H1 (cell line): ENCODE results near the gene DNASE1. TPM values are rescaled to one million over a fixed set of nuclear protein-coding genes. Genes with fewer than 3 reads are reported as not detected.
A peak's percentile ranks its signal among the peaks of the same experiment; 100 is the strongest.

Experiments
- CTCF ChIA-PET: fragments of 300-600 bp; sonication (Branson Sonifier 250); formaldehyde crosslinking; loops from one replicate; lab custom pipeline; 2021; ENCODE audit not compliant: partially characterized antibody; lab: Charles Lee
- POLR2A ChIA-PET: fragments of 300-600 bp; sonication (Branson Sonifier 250); formaldehyde crosslinking; loops from one replicate; lab custom pipeline; 2021; ENCODE audit warnings: inconsistent platforms; ENCODE audit not compliant: partially characterized antibody; lab: Charles Lee
- DNase-seq, 2 experiments: peaks; one replicate each; pipeline versions ENCODE4 v3.0.0 to v3.0.0-alpha.2; 2010 to 2022; ENCODE audit warnings: low spot score in 2 of 2, low read depth in 1 of 2, mixed read lengths in 1 of 2
- FAIRE-seq: peaks from 2 replicates; lab custom pipeline; 2011; peaks lifted over from hg19 to GRCh38; lab: Jason Lieb, UNC
- H2AFZ ChIP-seq: 2 replicates; pipeline ENCODE4 v1.8.1; 2012; ENCODE audit warnings: low read length, inconsistent platforms
- H2AK5ac ChIP-seq: 2 replicates; pipeline ENCODE4 v1.6.1; 2013; ENCODE audit warnings: low read depth, low read length
- H2BK120ac ChIP-seq: replicated peaks from 2 replicates; pipeline ENCODE3; 2013; ENCODE audit warnings: low read depth, low read length, inconsistent platforms
- H2BK12ac ChIP-seq: 2 replicates; pipeline ENCODE4 v1.6.1; 2013; ENCODE audit warnings: low read depth, low read length
- H2BK15ac ChIP-seq: 2 replicates; pipeline ENCODE4 v1.6.1; 2013; ENCODE audit warnings: low read length
- H2BK20ac ChIP-seq: 2 replicates; pipeline ENCODE4 v1.6.1; 2013; ENCODE audit warnings: low read length
- H2BK5ac ChIP-seq: 2 replicates; pipeline ENCODE4 v1.6.1; 2013; ENCODE audit warnings: low read depth, low read length
- H3K14ac ChIP-seq: 2 replicates; pipeline ENCODE4 v1.6.1; 2013; ENCODE audit warnings: inconsistent platforms; ENCODE audit not compliant: insufficient read length
- H3K18ac ChIP-seq: 2 replicates; pipeline ENCODE4 v1.6.1; 2013; ENCODE audit warnings: low read length; ENCODE audit errors: extremely low read depth
- H3K23ac ChIP-seq: 2 replicates; pipeline ENCODE4 v1.6.1; 2013; ENCODE audit warnings: inconsistent platforms; ENCODE audit not compliant: insufficient read length
- H3K23me2 ChIP-seq: 2 replicates; pipeline ENCODE4 v1.6.1; 2013; ENCODE audit warnings: low read depth, low read length
- H3K27ac ChIP-seq: 2 replicates; pipeline ENCODE4 v1.6.1; 2011; ENCODE audit warnings: low read depth, low read length, inconsistent platforms
- H3K27me3 ChIP-seq, 4 experiments: replicated peaks in 1 of 4; 1 replicate in 1 of 4; 2 replicates in 3 of 4; pipeline versions ENCODE4 v1.6.1 to v1.8.1; 2011 to 2013; ENCODE audit warnings: low read length in 3 of 4, mild to moderate bottlenecking in 3 of 4, inconsistent platforms in 2 of 4, mixed read lengths in 2 of 4, moderate library complexity in 1 of 4; ENCODE audit not compliant: control insufficient read depth in 3 of 4, insufficient read depth in 3 of 4; ENCODE audit errors: extremely low read depth in 1 of 4
- H3K36me3 ChIP-seq, 4 experiments: 2 replicates each; pipeline versions ENCODE4 v1.6.1 to v1.8.1; 2011 to 2013; ENCODE audit warnings: mild to moderate bottlenecking in 4 of 4, low read length in 3 of 4, moderate library complexity in 2 of 4, control low read depth in 1 of 4, inconsistent platforms in 1 of 4; ENCODE audit not compliant: insufficient read depth in 4 of 4, control insufficient read depth in 2 of 4
- H3K4ac ChIP-seq: replicated peaks from 2 replicates; pipeline ENCODE3; 2013; ENCODE audit warnings: low read length, low read depth, mixed read lengths, inconsistent platforms; ENCODE audit not compliant: insufficient read length
- H3K4me1 ChIP-seq, 4 experiments: replicated peaks in 1 of 4; 1 replicate in 1 of 4; 2 replicates in 3 of 4; pipeline versions ENCODE4 v1.6.1 to v1.8.1; 2011 to 2013; ENCODE audit warnings: low read length in 3 of 4, inconsistent platforms in 2 of 4, mixed read lengths in 1 of 4; ENCODE audit not compliant: insufficient read depth in 4 of 4, control insufficient read depth in 3 of 4
- H3K4me2 ChIP-seq, 2 experiments: 2 replicates each; pipeline versions ENCODE4 v1.6.1 to v1.8.1; 2011 to 2013; ENCODE audit warnings: low read depth in 2 of 2, low read length in 2 of 2, control low read depth in 1 of 2, inconsistent platforms in 1 of 2, mild to moderate bottlenecking in 1 of 2; ENCODE audit not compliant: insufficient read depth in 1 of 2
- H3K4me3 ChIP-seq, 4 experiments: fragments of 200-600, 300-600 bp in 1 of 4; sonication (generic), shearing (Covaris generic), sonication (Bioruptor Twin) in 1 of 4; 2 replicates each; pipeline versions ENCODE4 v1.5.1 to v1.8.1; 2011 to 2016; ENCODE audit warnings: low read length in 4 of 4, low read depth in 3 of 4, control low read depth in 2 of 4, inconsistent platforms in 2 of 4, mild to moderate bottlenecking in 2 of 4, mixed read lengths in 1 of 4, moderate library complexity in 1 of 4; ENCODE audit not compliant: insufficient read depth in 2 of 4; ENCODE audit errors: extremely low read depth in 1 of 4
- H3K56ac ChIP-seq: replicated peaks from 2 replicates; pipeline ENCODE3; 2013; ENCODE audit warnings: low read depth, mild to moderate bottlenecking, mixed read lengths, low read length, inconsistent platforms; ENCODE audit not compliant: insufficient read length
- H3K79me1 ChIP-seq: 2 replicates; pipeline ENCODE4 v1.6.1; 2013; ENCODE audit warnings: low read depth, low read length, control low read depth
- H3K79me2 ChIP-seq, 2 experiments: 2 replicates each; pipeline versions ENCODE4 v1.6.1 to v1.8.1; 2012 to 2013; ENCODE audit warnings: low read length in 2 of 2, mild to moderate bottlenecking in 2 of 2, inconsistent platforms in 1 of 2; ENCODE audit not compliant: insufficient read depth in 2 of 2, control insufficient read depth in 1 of 2
- H3K9ac ChIP-seq, 4 experiments: replicated peaks in 1 of 4; 1 replicate in 1 of 4; 2 replicates in 3 of 4; pipeline versions ENCODE4 v1.6.1 to v1.8.1; 2011 to 2013; ENCODE audit warnings: low read depth in 3 of 4, low read length in 3 of 4, control low read depth in 2 of 4, mild to moderate bottlenecking in 2 of 4, moderate library complexity in 2 of 4, inconsistent platforms in 1 of 4; ENCODE audit errors: extremely low read depth in 1 of 4
- H3K9me3 ChIP-seq, 2 experiments: 2 replicates each; pipeline versions ENCODE4 v1.6.1 to v1.8.1; 2012 to 2013; ENCODE audit warnings: mild to moderate bottlenecking in 2 of 2, moderate library complexity in 2 of 2, control low read depth in 1 of 2, inconsistent platforms in 1 of 2, low read depth in 1 of 2, low read length in 1 of 2, mixed read lengths in 1 of 2; ENCODE audit not compliant: insufficient read depth in 2 of 2
- H4K20me1 ChIP-seq, 2 experiments: replicated peaks in 1 of 2; 2 replicates each; pipeline versions ENCODE3 to v1.8.1; 2011 to 2013; ENCODE audit warnings: inconsistent platforms in 2 of 2, low read length in 2 of 2, mild to moderate bottlenecking in 1 of 2; ENCODE audit not compliant: insufficient read depth in 2 of 2, control insufficient read depth in 1 of 2
- H4K5ac ChIP-seq: 2 replicates; pipeline ENCODE4 v1.6.1; 2013; ENCODE audit warnings: low read length, low read depth, mixed read lengths, inconsistent platforms; ENCODE audit not compliant: insufficient read length
- H4K8ac ChIP-seq: 2 replicates; pipeline ENCODE4 v1.8.0; 2013; ENCODE audit warnings: mild to moderate bottlenecking, moderate library complexity, low read length, inconsistent platforms; ENCODE audit not compliant: insufficient read depth; ENCODE audit errors: extremely low read depth
- H4K91ac ChIP-seq: replicated peaks from 2 replicates; pipeline ENCODE3; 2013; ENCODE audit warnings: low read length, mixed read lengths, inconsistent platforms; ENCODE audit not compliant: insufficient read length
- CREB1 ChIP-seq: IDR thresholded peaks from 2 replicates; pipeline ENCODE4 v1.6.1; 2012; ENCODE audit warnings: inconsistent platforms
- EZH2 ChIP-seq: fragments of 200-600 bp; sonication (generic); IDR thresholded peaks from 2 replicates; pipeline ENCODE4 v1.7.1; 2012; ENCODE audit warnings: low read depth, mild to moderate bottlenecking, moderate library complexity, low read length, inconsistent platforms; ENCODE audit not compliant: severe bottlenecking
- FOSL1 ChIP-seq: IDR thresholded peaks from 2 replicates; pipeline ENCODE4 v1.6.1; 2011; ENCODE audit warnings: mild to moderate bottlenecking, low read depth, low read length, moderate library complexity; ENCODE audit not compliant: insufficient read depth
- NANOG ChIP-seq: IDR thresholded peaks from 2 replicates; pipeline ENCODE4 v1.6.1; 2011; ENCODE audit warnings: low read length, low read depth, mild to moderate bottlenecking, inconsistent platforms; ENCODE audit not compliant: insufficient read depth, poor library complexity, severe bottlenecking
- NRF1 ChIP-seq: IDR thresholded peaks from 2 replicates; pipeline ENCODE4 v1.6.1; 2011; ENCODE audit warnings: mild to moderate bottlenecking, low read depth, low read length, improper control_type of control experiment
- POLR2A ChIP-seq, 2 experiments: IDR thresholded peaks; 1 replicate in 1 of 2; 2 replicates in 1 of 2; pipeline ENCODE4 v1.6.1; 2011; ENCODE audit warnings: low read depth in 2 of 2, low read length in 2 of 2, mild to moderate bottlenecking in 2 of 2; ENCODE audit errors: control extremely low read depth in 1 of 2
- SIX5 ChIP-seq: IDR thresholded peaks from 2 replicates; pipeline ENCODE4 v1.6.1; 2011; ENCODE audit warnings: mild to moderate bottlenecking, low read depth, low read length
- SUZ12 ChIP-seq: fragments of 200-600 bp; sonication (generic); IDR thresholded peaks from 2 replicates; pipeline ENCODE4 v1.6.1; 2012; ENCODE audit warnings: mild to moderate bottlenecking, inconsistent platforms, low read length, moderate library complexity, mixed read lengths
- TEAD4 ChIP-seq: IDR thresholded peaks from 2 replicates; pipeline ENCODE4 v1.6.1; 2012; ENCODE audit warnings: low read depth, low read length, inconsistent platforms, mixed read lengths
- WGBS, 2 experiments: shearing (Covaris generic) in 1 of 2; methylation state at CpG; one replicate each; pipeline versions ENCODE4 v1.1.6 to v1.1.7; 2013 to 2015; ENCODE audit warnings: low lambda C conversion rate in 2 of 2, mixed read lengths in 2 of 2, inconsistent platforms in 1 of 2, low coverage in 1 of 2, missing lambda C conversion rate in 1 of 2; ENCODE audit not compliant: insufficient replicate concordance in 2 of 2, insufficient coverage in 1 of 2, insufficient read length in 1 of 2; ENCODE audit errors: extremely low coverage in 1 of 2, missing lambda C conversion rate in 1 of 2; 5-methylcytosine and 5-hydroxymethylcytosine counted together
- polyA plus RNA-seq, 7 experiments: library from polyadenylated mRNA; depleted of rRNA in 3 of 7; stranded (reverse) in 5 of 7; unstranded in 2 of 7; fragments of >200 nt in 5 of 7; fragments of 200-250 nt in 2 of 7; gene quantifications; 1 replicate in 5 of 7; 2 replicates in 1 of 7; 4 replicates in 1 of 7; pipeline versions ENCODE4 v1.2.1 to v1.2.3, GENCODE V29; 2011 to 2013; ENCODE audit warnings: missing spikeins in 2 of 7, mixed read lengths in 2 of 7
- total RNA-seq: library from RNA; stranded (reverse); fragmentation: NEBNext Ultra II Directional; extraction: Animal tissue kit (Norgen Biotek cat#: 25700); gene quantifications from 2 replicates; pipeline ENCODE4 v1.2.1, GENCODE V29; 2021
- TF ChIP-seq, protein P1 (sequence below): IDR thresholded peaks from 2 replicates; pipeline ENCODE4 v1.6.1; 2011; ENCODE audit warnings: low read depth, mild to moderate bottlenecking, low read length; ENCODE audit not compliant: insufficient read depth
- TF ChIP-seq, protein P2 (sequence below): IDR thresholded peaks from 2 replicates; pipeline ENCODE4 v1.6.1; 2012; ENCODE audit warnings: inconsistent platforms

DNASE1 gene
- total and polyA plus RNA-seq, 2 of the 8 experiments (the other 6 are each of a cell fraction or from before 2014, with no cell fraction given), result 11.5 to 16.7 TPM

DNA sequence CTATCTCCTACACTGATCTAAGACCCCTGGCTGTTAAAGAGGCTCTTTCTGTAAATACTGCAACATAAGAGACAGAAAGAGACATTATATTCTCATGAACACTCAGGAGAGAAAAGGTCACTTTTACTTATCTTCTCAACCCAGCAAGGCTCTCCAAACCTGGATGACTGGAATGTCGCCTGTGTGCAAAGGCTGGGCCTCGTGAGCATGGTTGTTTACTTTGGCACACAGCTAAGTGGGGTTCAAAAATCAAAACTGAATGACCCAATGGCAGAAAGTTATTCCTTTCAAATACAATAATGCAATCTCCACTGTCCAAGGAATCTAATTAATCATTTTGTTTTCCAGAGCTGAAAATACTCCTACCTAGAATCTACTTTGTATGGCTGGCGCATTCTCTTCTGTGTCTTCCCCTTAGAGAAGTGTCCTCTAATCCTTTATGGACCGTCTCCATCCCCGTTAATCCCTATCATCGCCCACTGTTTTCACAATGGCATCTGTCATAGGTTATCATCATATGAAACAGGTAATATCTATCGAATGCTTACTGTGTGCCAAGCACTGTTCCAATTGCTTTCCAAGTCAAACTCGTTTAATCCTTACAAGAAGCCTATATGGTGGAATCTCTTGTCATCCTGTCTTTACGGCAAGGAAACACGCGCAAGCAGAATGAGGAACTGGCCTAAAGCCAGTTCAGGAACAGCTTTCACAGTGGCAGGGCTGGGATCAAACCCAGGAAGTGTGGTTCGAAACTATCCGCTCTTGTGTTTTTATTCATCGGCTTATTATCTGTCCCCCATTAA is 44.4 kb upstream of the DNASE1 start:
- no peak overlapping the region for H3K56ac ChIP-seq
- ChIA-PET POLR2A (no interaction called here), CTCF (interaction anchor here (1.1 kb wide), 1 partner anchor 100 kb away, joined by 3 read pairs; no protein-coding TSS in a partner anchor)
- peaks cover 4% of the 10 kb centered on the region; the same call in 1 of the 2 replicates for H3K79me1 ChIP-seq
- peaks cover 0 to 4% (median 0%) of the 10 kb centered on the region in 4 experiments; a peak in 3 of 7 replicates for H3K4me1 ChIP-seq
- H2BK15ac ChIP-seq, result no peak overlapping the region
- no peak overlapping the region for H4K8ac ChIP-seq
- H2BK120ac ChIP-seq, result no peak overlapping the region
- no peak overlapping the region for H2BK5ac ChIP-seq
- H3K18ac ChIP-seq, result no peak overlapping the region
- peaks cover 8 to 29% of the 10 kb centered on the region in 2 experiments for H3K79me2 ChIP-seq
- H2AK5ac ChIP-seq, result no peak overlapping the region
- peaks cover 0 to 6% (median 0%) of the 10 kb centered on the region in 4 experiments; a peak in 3 of 8 replicates for H3K36me3 ChIP-seq
- no peak overlapping the region for H2BK12ac ChIP-seq
- no peak for DNase-seq
- H2BK20ac ChIP-seq, result no peak overlapping the region
- H3K23ac ChIP-seq, result no peak overlapping the region
- H4K20me1 ChIP-seq, result peaks cover 0 to 2% of the 10 kb centered on the region in 2 experiments
- H4K91ac ChIP-seq, result no peak overlapping the region
- FAIRE-seq, result no peak
- H3K23me2 ChIP-seq, result peaks cover 6% of the 10 kb centered on the region; the same call in 1 of the 2 replicates
- H3K4me3 ChIP-seq, result peak overlapping the region; percentile 77 to 99 (median 80); a peak in 7 of 8 replicates
- no peak overlapping the region for H3K14ac ChIP-seq
- peak overlapping the region; percentile 91 to 98 for H3K4me2 ChIP-seq
- H4K5ac ChIP-seq, result no peak overlapping the region
- WGBS, 2 experiments, result 85% methylated on average over 14 of the region's 14 CpGs; no CpG with 5 or more reads in 1 of the 2 experiments
- H3K27me3 ChIP-seq, result peaks cover 0 to 3% (median 0%) of the 10 kb centered on the region in 4 experiments; a peak in 1 of 7 replicates
- peak overlapping the region in 2 of 4 experiments; percentile 10 to 28; a peak in 2 of 7 replicates for H3K9ac ChIP-seq
- no peak overlapping the region for H3K4ac ChIP-seq
- no peaks in the 10 kb centered on the region for H3K9me3 ChIP-seq
- H2AFZ ChIP-seq, result no peak overlapping the region
- no peak overlapping the region for H3K27ac ChIP-seq
- TF ChIP-seq FOSL1 (no peak), SUZ12 (no peak), SIX5 (no peak), POLR2A (IDR thresholded peaks at IDR 0.05; ENCODE audit: control extremely low read depth in 1 of 2, low read depth in 2 of 2, low read length in 2 of 2) (no peak), NRF1 (no peak), EZH2 (no peak), TEAD4 (no peak), CREB1 (no peak), NANOG (no peak)
- TF ChIP-seq, protein P1, sequence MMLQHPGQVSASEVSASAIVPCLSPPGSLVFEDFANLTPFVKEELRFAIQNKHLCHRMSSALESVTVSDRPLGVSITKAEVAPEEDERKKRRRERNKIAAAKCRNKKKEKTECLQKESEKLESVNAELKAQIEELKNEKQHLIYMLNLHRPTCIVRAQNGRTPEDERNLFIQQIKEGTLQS, result no peak
- TF ChIP-seq, protein P2, sequence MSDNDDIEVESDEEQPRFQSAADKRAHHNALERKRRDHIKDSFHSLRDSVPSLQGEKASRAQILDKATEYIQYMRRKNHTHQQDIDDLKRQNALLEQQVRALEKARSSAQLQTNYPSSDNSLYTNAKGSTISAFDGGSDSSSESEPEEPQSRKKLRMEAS, result no peak
